ENCODE results near the gene ARSI. TPM values are rescaled to one million over a fixed set of nuclear protein-coding genes. Genes with fewer than 3 reads are reported as not detected.

ARSI gene
- total RNA-seq, 2 donors from 2014 or later = 0.30 to 0.83 TPM

DNA sequence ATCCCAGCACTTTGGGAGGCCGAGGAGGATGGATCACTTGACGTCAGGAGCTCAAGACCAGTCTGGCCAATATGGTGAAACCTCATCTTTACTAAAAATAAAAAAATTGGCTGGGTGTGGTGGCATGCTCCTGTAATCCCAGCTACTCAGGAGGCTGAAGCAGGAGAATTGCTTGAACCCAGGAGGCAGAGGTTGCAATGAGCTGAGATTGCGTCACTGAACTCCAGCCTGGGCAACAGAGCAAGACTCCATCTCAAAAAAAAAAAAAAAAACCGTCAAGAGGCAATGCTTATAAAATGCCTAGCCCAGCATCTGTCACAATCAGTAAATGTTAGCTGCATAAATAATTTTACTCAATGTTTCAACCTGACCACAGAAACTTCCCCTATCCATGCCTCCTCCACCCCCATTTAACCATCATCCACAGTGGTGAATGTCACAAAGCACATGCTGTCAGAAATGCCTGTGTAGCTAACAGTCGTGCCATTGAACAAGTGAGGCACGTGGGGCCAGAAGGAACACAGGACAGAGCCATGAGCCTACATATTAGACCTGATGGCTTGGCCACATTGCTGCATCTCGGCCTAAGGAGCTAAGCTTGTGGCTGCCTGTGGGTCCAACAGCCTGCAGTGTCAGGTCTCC, 38.0 kb upstream of the ARSI start:
- H3K36me3 ChIP-seq = no peaks in the 10 kb centered on the region
- TF ChIP-seq, protein P1, sequence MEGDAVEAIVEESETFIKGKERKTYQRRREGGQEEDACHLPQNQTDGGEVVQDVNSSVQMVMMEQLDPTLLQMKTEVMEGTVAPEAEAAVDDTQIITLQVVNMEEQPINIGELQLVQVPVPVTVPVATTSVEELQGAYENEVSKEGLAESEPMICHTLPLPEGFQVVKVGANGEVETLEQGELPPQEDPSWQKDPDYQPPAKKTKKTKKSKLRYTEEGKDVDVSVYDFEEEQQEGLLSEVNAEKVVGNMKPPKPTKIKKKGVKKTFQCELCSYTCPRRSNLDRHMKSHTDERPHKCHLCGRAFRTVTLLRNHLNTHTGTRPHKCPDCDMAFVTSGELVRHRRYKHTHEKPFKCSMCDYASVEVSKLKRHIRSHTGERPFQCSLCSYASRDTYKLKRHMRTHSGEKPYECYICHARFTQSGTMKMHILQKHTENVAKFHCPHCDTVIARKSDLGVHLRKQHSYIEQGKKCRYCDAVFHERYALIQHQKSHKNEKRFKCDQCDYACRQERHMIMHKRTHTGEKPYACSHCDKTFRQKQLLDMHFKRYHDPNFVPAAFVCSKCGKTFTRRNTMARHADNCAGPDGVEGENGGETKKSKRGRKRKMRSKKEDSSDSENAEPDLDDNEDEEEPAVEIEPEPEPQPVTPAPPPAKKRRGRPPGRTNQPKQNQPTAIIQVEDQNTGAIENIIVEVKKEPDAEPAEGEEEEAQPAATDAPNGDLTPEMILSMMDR (IDR thresholded peaks at IDR 0.05) = no peak
- H3K9me3 ChIP-seq = no peaks in the 10 kb centered on the region
- no peak overlapping the region for H3K4me3 ChIP-seq
- H3K4me1 ChIP-seq = no peaks in the 10 kb centered on the region
- DNase-seq (ENCODE audit: low spot score) = no peak
- H3K27ac ChIP-seq = no peak overlapping the region
- H3K27me3 ChIP-seq = no peaks in the 10 kb centered on the region

DNA sequence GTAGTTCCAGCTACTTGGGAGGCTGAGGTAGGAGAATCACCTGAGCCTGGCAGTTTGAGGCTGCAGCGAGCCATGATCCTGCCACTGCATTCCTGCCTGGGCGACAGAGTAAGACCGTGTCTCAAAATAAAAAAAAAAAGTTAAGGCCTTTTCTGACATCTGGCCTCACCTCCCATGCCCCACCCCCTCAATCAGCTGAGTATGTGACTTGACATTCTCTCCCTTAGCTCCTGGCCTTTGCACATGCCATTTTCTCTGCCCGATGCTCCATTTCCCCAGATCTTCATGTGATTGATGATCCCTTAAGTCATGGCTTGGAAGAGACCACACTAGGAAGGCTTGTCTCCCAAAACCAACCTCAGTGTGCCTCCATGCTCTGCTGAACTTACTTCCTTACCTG, 37.1 kb upstream of the ARSI start:
- Histone ChIP-seq H3K4me3 (no peak overlapping the region), H3K27ac (no peak overlapping the region), H3K9me3 (no peaks in the 10 kb centered on the region), H3K36me3 (no peaks in the 10 kb centered on the region), H3K4me1 (no peaks in the 10 kb centered on the region), H3K27me3 (no peaks in the 10 kb centered on the region)
- DNase-seq (ENCODE audit: low spot score) = no peak
- TF ChIP-seq, protein P1 (IDR thresholded peaks at IDR 0.05) = no peak

DNA sequence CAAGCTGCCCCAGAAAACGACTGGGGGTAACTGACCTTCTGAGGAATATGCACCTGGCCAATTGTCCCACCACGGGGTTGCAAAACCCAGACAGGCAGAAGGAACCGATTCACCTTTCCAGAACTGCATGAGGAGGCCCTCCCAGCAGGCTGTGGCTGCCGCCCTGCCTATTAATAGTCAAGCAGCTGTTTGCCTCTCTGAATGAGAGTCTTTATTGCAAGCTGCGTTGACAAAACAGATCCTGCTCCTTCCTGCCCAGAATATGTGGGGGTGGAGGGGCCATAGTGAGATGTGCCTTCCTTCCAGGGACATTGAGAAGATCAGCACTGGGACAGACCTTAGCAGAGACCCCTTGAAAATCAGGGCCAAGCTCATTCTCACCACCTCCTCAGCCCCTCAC, 36.5 kb upstream of the ARSI start:
- DNase-seq (ENCODE audit: low spot score) = no peak
- Histone ChIP-seq H3K4me3 (no peak overlapping the region), H3K27me3 (no peaks in the 10 kb centered on the region), H3K27ac (no peak overlapping the region), H3K36me3 (no peaks in the 10 kb centered on the region), H3K4me1 (no peaks in the 10 kb centered on the region), H3K9me3 (no peaks in the 10 kb centered on the region)
- TF ChIP-seq, protein P1 (IDR thresholded peaks at IDR 0.05) = no peak

DNA sequence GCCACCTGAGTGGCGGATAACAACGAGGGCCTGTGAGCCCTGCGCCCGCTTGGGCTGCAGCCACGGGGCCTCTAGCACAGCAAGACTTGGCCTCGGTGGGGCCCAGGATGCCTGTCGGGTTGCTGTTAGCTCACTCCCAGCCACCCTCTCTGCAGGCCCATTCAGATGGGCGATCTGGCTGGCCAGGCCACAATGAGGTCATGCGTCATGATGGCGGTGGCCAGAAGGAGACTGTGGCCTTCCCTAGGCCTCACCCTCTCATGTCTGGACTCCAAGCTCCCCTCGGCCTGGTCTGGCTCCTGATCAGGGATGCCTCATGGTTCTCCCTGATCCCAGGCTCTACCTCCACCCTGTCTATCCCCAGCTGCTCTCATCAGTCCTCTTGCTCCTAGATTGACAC, 35.8 kb upstream of the ARSI start:
- Histone ChIP-seq H3K27ac (no peak overlapping the region), H3K36me3 (no peaks in the 10 kb centered on the region), H3K4me3 (no peak overlapping the region), H3K27me3 (no peaks in the 10 kb centered on the region), H3K9me3 (no peaks in the 10 kb centered on the region), H3K4me1 (no peaks in the 10 kb centered on the region)
- TF ChIP-seq, protein P1 (IDR thresholded peaks at IDR 0.05) = no peak
- no peak for DNase-seq (ENCODE audit: low spot score)

DNA sequence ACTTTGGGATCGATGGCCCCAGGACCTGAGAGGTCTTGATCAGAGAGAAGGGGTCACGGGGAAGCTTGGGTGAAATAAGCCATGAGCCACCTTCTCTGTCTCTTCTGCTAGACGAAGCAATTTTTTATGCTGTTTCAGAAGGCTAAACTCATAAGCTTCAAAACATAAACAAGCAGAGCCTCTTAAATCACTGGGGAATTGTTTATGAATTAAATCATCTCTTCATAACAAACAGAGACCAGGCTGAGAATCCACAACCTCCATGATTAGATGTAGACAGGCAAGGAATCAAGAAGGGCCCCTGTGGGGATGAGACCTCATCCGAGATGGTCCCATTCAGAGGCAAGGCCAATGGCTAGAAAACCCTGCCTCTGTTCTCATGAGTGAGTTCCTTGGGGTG, 33.1 kb upstream of the ARSI start:
- TF ChIP-seq, protein P1 (IDR thresholded peaks at IDR 0.05) = no peak
- H3K36me3 ChIP-seq = no peaks in the 10 kb centered on the region
- no peak for DNase-seq (ENCODE audit: low spot score)

DNA sequence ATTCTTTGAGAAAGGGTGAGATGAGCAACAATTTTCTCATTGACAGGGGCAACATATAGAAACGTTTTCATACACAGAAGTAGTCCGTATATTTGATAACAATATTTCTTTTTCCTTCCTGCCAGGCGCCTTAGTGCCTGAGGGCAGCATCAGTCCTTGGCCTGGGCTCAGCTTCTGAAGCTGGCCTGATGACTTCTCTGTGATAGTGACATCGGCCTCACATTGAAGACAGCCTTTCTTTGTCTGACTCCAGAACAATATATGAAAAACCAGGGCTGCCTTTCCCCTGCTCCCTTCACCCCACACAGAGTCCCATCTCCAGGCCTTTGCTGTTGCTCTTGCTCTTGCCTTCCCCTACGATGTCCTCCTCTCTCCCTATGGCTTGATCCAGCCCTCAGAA, 30.7 kb upstream of the ARSI start:
- no peak for DNase-seq (ENCODE audit: low spot score)
- H3K36me3 ChIP-seq = no peaks in the 10 kb centered on the region
- no peaks in the 10 kb centered on the region for H3K27me3 ChIP-seq
- TF ChIP-seq, protein P1 (IDR thresholded peaks at IDR 0.05) = no peak
- no peak overlapping the region for H3K4me3 ChIP-seq
- no peaks in the 10 kb centered on the region for H3K4me1 ChIP-seq
- H3K9me3 ChIP-seq = no peaks in the 10 kb centered on the region
- no peak overlapping the region for H3K27ac ChIP-seq

More for the DNA sequence above, 33.1 kb upstream of the ARSI start:
- Histone ChIP-seq H3K27me3 (no peaks in the 10 kb centered on the region), H3K4me3 (no peak overlapping the region), H3K4me1 (no peaks in the 10 kb centered on the region), H3K9me3 (no peaks in the 10 kb centered on the region), H3K27ac (no peak overlapping the region)

Measured in right atrium auricular region (tissue), 2 donors.